DOHH2 (cell line): ENCODE results near the gene DLGAP3.
"Not testable (repeated sequence)": the region's sequence is repeated elsewhere in the genome, so short reads cannot be mapped to it uniquely, and the experiment has no call there.

Experiments used
- CTCF ChIP-seq: fragments of 200-600 bp; sonication (generic); IDR thresholded peaks from one replicate; pipeline ENCODE4 v1.5.1; 2014; ENCODE audit warnings: antibody characterized with exemption, mild to moderate bottlenecking, low read depth, low read length; ENCODE audit not compliant: poor library complexity, severe bottlenecking
- EZH2phosphoT487 ChIP-seq: fragments of 200-600 bp; sonication (generic); IDR thresholded peaks from 2 replicates; pipeline ENCODE4 v1.6.1; 2017; ENCODE audit warnings: borderline replicate concordance, mild to moderate bottlenecking, antibody characterized with exemption, low read length, moderate library complexity, mixed read lengths

GRCh38 chr1:34967672-34968071 lies 38.2 kb upstream of the DLGAP3 start:
- TF ChIP-seq CTCF, EZH2phosphoT487: not testable (repeated sequence)
